ENCODE results near the gene HOTAIR.

Gene HOTAIR

GRCh38 chr12:53927220-53928029 is 47.3 kb downstream of the HOTAIR start:
- no peak for TF ChIP-seq RARB (CRISPR knock-in tag; IDR thresholded peaks at IDR 0.05)
- no peak for TF ChIP-seq CSRNP3 (CRISPR knock-in tag; IDR thresholded peaks at IDR 0.05)
- no peak for TF ChIP-seq TSHZ2 (CRISPR knock-in tag; IDR thresholded peaks at IDR 0.05)
- no peak for TF ChIP-seq ZC3H10 (CRISPR knock-in tag; IDR thresholded peaks at IDR 0.05)
- no peak for TF ChIP-seq CSDC2 (CRISPR knock-in tag; IDR thresholded peaks at IDR 0.05)
- TF ChIP-seq ARNTL (CRISPR knock-in tag; IDR thresholded peaks at IDR 0.05; ENCODE audit: borderline replicate concordance, low read depth), result no peak
- TF ChIP-seq SNAI2 (CRISPR knock-in tag; IDR thresholded peaks at IDR 0.05), result no peak
- no peak for TF ChIP-seq ZNF70 (CRISPR knock-in tag; IDR thresholded peaks at IDR 0.05)
- no peak for TF ChIP-seq TOX (CRISPR knock-in tag; IDR thresholded peaks at IDR 0.05; ENCODE audit: borderline replicate concordance)
- no peak for TF ChIP-seq GLIS3 (CRISPR knock-in tag; IDR thresholded peaks at IDR 0.05)
- TF ChIP-seq POU6F1 (CRISPR knock-in tag; IDR thresholded peaks at IDR 0.05; ENCODE audit: borderline replicate concordance, low read depth), result no peak
- TF ChIP-seq TCF4 (CRISPR knock-in tag; IDR thresholded peaks at IDR 0.05; ENCODE audit: borderline replicate concordance), result no peak
- TF ChIP-seq ESRRG (CRISPR knock-in tag; IDR thresholded peaks at IDR 0.05), result no peak
- TF ChIP-seq CREB5 (CRISPR knock-in tag; IDR thresholded peaks at IDR 0.05; ENCODE audit: low read depth), result no peak
- no peak for TF ChIP-seq PATZ1 (CRISPR knock-in tag; IDR thresholded peaks at IDR 0.05; ENCODE audit: borderline replicate concordance)
- no peak for TF ChIP-seq ISL1 (CRISPR knock-in tag; IDR thresholded peaks at IDR 0.05)

GRCh38 chr12:53924521-53925405 is 50.0 kb downstream of the HOTAIR start:
- no peak for ATAC-seq
- TF ChIP-seq CSRNP3 (CRISPR knock-in tag; IDR thresholded peaks at IDR 0.05) (no peak), ARNTL (CRISPR knock-in tag; IDR thresholded peaks at IDR 0.05; ENCODE audit: borderline replicate concordance, low read depth) (no peak)

More at GRCh38 chr12:53927220-53928029, 47.3 kb downstream of the HOTAIR start:
- ATAC-seq, result no peak
